ENCODE results near the gene RFNG. TPM values are rescaled to one million over a fixed set of nuclear protein-coding genes. Genes with fewer than 3 reads are reported as not detected.

Gene RFNG
- total RNA-seq, 1 donor from 2014 or later, result 40.2 TPM

- H3K4me1 ChIP-seq (ENCODE audit: insufficient read depth, low read length), result no peaks in the 10 kb centered on the region
Observed at GRCh38 chr17:82079001-82079677, 27.5 kb upstream of the RFNG start.

GRCh38 chr17:82078433-82078832, 26.8 kb upstream of the RFNG start:
- H3K36me3 Mint-ChIP-seq (ENCODE audit: low read depth, unreplicated experiment), result peaks cover 2% of the 10 kb centered on the region
- no peaks in the 10 kb centered on the region for H3K4me1 Mint-ChIP-seq (ENCODE audit: low read depth, unreplicated experiment)
- Histone ChIP-seq H4K20me1 (ENCODE audit: insufficient read depth, low read length) (peaks cover 42% of the 10 kb centered on the region), H3K4me3 (ENCODE audit: insufficient read depth, low read depth, low read length) (no peak overlapping the region), H3K27me3 (ENCODE audit: insufficient read depth, low read length) (no peaks in the 10 kb centered on the region), H2AFZ (ENCODE audit: low read depth, low read length) (no peak overlapping the region), H3K4me1 (ENCODE audit: insufficient read depth, low read length) (no peaks in the 10 kb centered on the region), H3K9ac (ENCODE audit: low read length) (no peak overlapping the region), H3K79me2 (ENCODE audit: insufficient read depth, low read length) (no peaks in the 10 kb centered on the region), H3K27ac (ENCODE audit: low read depth, low read length) (no peak overlapping the region), H3K36me3 (ENCODE audit: insufficient read depth, low read length) (no peaks in the 10 kb centered on the region), H3K4me2 (ENCODE audit: low read length) (no peak overlapping the region), H3K9me3 (ENCODE audit: insufficient read depth, low read depth, low read length) (no peaks in the 10 kb centered on the region)
- no peak for TF ChIP-seq EZH2 (IDR thresholded peaks at IDR 0.05; ENCODE audit: insufficient read depth, low read length)
- TF ChIP-seq, protein P1, sequence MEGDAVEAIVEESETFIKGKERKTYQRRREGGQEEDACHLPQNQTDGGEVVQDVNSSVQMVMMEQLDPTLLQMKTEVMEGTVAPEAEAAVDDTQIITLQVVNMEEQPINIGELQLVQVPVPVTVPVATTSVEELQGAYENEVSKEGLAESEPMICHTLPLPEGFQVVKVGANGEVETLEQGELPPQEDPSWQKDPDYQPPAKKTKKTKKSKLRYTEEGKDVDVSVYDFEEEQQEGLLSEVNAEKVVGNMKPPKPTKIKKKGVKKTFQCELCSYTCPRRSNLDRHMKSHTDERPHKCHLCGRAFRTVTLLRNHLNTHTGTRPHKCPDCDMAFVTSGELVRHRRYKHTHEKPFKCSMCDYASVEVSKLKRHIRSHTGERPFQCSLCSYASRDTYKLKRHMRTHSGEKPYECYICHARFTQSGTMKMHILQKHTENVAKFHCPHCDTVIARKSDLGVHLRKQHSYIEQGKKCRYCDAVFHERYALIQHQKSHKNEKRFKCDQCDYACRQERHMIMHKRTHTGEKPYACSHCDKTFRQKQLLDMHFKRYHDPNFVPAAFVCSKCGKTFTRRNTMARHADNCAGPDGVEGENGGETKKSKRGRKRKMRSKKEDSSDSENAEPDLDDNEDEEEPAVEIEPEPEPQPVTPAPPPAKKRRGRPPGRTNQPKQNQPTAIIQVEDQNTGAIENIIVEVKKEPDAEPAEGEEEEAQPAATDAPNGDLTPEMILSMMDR (IDR thresholded peaks at IDR 0.05; ENCODE audit: insufficient read depth, low read depth, low read length), result no peak
- peaks cover 2% of the 10 kb centered on the region for H3K27me3 Mint-ChIP-seq (ENCODE audit: low read depth, unreplicated experiment)
- H3K9me3 Mint-ChIP-seq (ENCODE audit: unreplicated experiment), result no peaks in the 10 kb centered on the region
- DNase-seq (ENCODE audit: low read depth) (no peak), FAIRE-seq (no peak)
- H3K27ac Mint-ChIP-seq (ENCODE audit: unreplicated experiment), result no peak overlapping the region
- no peak overlapping the region for H3K4me3 Mint-ChIP-seq (ENCODE audit: unreplicated experiment)

More at GRCh38 chr17:82079001-82079677, 27.5 kb upstream of the RFNG start:
- Histone ChIP-seq H3K79me2 (ENCODE audit: insufficient read depth, low read length) (no peaks in the 10 kb centered on the region), H4K20me1 (ENCODE audit: insufficient read depth, low read length) (peaks cover 47% of the 10 kb centered on the region), H3K4me2 (ENCODE audit: low read length) (no peak overlapping the region), H3K9me3 (ENCODE audit: insufficient read depth, low read depth, low read length) (no peaks in the 10 kb centered on the region), H3K9ac (ENCODE audit: low read length) (no peak overlapping the region), H3K27ac (ENCODE audit: low read depth, low read length) (no peak overlapping the region), H3K36me3 (ENCODE audit: insufficient read depth, low read length) (no peaks in the 10 kb centered on the region), H3K27me3 (ENCODE audit: insufficient read depth, low read length) (no peaks in the 10 kb centered on the region), H2AFZ (ENCODE audit: low read depth, low read length) (no peak overlapping the region), H3K4me3 (ENCODE audit: insufficient read depth, low read depth, low read length) (no peak overlapping the region)
- TF ChIP-seq, protein P1 (IDR thresholded peaks at IDR 0.05; ENCODE audit: insufficient read depth, low read depth, low read length), result no peak
- no peak for TF ChIP-seq EZH2 (IDR thresholded peaks at IDR 0.05; ENCODE audit: insufficient read depth, low read length)
- peaks cover 2% of the 10 kb centered on the region for H3K36me3 Mint-ChIP-seq (ENCODE audit: low read depth, unreplicated experiment)
- H3K27ac Mint-ChIP-seq (ENCODE audit: unreplicated experiment), result no peak overlapping the region
- H3K4me1 Mint-ChIP-seq (ENCODE audit: low read depth, unreplicated experiment), result no peaks in the 10 kb centered on the region
- FAIRE-seq, result no peak
- no peak for DNase-seq (ENCODE audit: low read depth)
- H3K27me3 Mint-ChIP-seq (ENCODE audit: low read depth, unreplicated experiment), result no peaks in the 10 kb centered on the region
- no peak overlapping the region for H3K4me3 Mint-ChIP-seq (ENCODE audit: unreplicated experiment)
- no peaks in the 10 kb centered on the region for H3K9me3 Mint-ChIP-seq (ENCODE audit: unreplicated experiment)
